GM23338 (cell line): Measurements from ENCODE around the gene FAM162B. TPM values are rescaled to one million over a fixed set of nuclear protein-coding genes. Genes with fewer than 3 reads are reported as not detected.
A peak's percentile ranks its signal among the peaks of the same experiment; 100 is the strongest.

ENCODE experiments used
- ATAC-seq: fragments of 200-7000 bp; cut with Tn5 transposase; 3 replicates; pipeline ENCODE4 v1.9.1; 2020
- DNase-seq: peaks from one replicate; pipeline ENCODE4 v3.0.0-alpha.2; 2015; ENCODE audit warnings: low spot score
- H2AFZ ChIP-seq: fragments of 200-600 bp; sonication (generic); 2 replicates; pipeline ENCODE4 v1.8.0; 2016; ENCODE audit warnings: antibody characterized with exemption, mild to moderate bottlenecking, moderate library complexity
- H3F3A ChIP-seq: fragments of 200-600 bp; sonication (generic); replicated peaks from 2 replicates; pipeline ENCODE4 v1.8.0; 2017; ENCODE audit warnings: antibody characterized with exemption, mixed run types, low read depth
- H3K27ac ChIP-seq: fragments of 200-600 bp; sonication (generic); 2 replicates; pipeline ENCODE4 v1.6.1; 2016; ENCODE audit warnings: low read depth
- H3K27me3 ChIP-seq: fragments of 200-600 bp; sonication (generic); 2 replicates; pipeline ENCODE4 v1.8.0; 2016; ENCODE audit warnings: mild to moderate bottlenecking, mixed run types, moderate library complexity; ENCODE audit not compliant: insufficient read depth
- H3K36me3 ChIP-seq: fragments of 200-600 bp; sonication (generic); 2 replicates; pipeline ENCODE4 v1.8.0; 2016; ENCODE audit warnings: mild to moderate bottlenecking; ENCODE audit not compliant: insufficient read depth
- H3K4me1 ChIP-seq: fragments of 200-600 bp; sonication (generic); 2 replicates; pipeline ENCODE4 v1.8.0; 2016; ENCODE audit warnings: mild to moderate bottlenecking, moderate library complexity; ENCODE audit not compliant: insufficient read depth
- H3K4me2 ChIP-seq: fragments of 200-600 bp; sonication (generic); 2 replicates; pipeline ENCODE4 v1.7.1; 2017; ENCODE audit warnings: mixed run types
- H3K4me3 ChIP-seq: fragments of 200-600 bp; sonication (generic); 2 replicates; pipeline ENCODE4 v1.6.1; 2016; ENCODE audit warnings: mixed run types
- H3K79me2 ChIP-seq: fragments of 200-600 bp; sonication (generic); replicated peaks from 2 replicates; pipeline ENCODE4 v1.8.0; 2017; ENCODE audit warnings: mild to moderate bottlenecking; ENCODE audit not compliant: insufficient read depth
- H3K9me2 ChIP-seq: fragments of 200-600 bp; sonication (generic); 2 replicates; pipeline ENCODE4 v1.8.0; 2017; ENCODE audit not compliant: insufficient read depth
- H4K20me1 ChIP-seq: fragments of 200-600 bp; sonication (generic); replicated peaks from 2 replicates; pipeline ENCODE4 v1.8.0; 2017; ENCODE audit warnings: mild to moderate bottlenecking; ENCODE audit not compliant: insufficient read depth
- H3K27ac Mint-ChIP-seq: 2 replicates; pipeline ENCODE4 v1.8.0; 2020; ENCODE audit warnings: inconsistent platforms, mild to moderate bottlenecking, moderate library complexity, mixed read lengths
- H3K27me3 Mint-ChIP-seq: 3 replicates; pipeline ENCODE4 v1.8.0; 2022; ENCODE audit warnings: low read depth, mild to moderate bottlenecking, moderate library complexity, mixed read lengths, inconsistent platforms; ENCODE audit not compliant: insufficient read depth, poor library complexity
- H3K36me3 Mint-ChIP-seq: 3 replicates; pipeline ENCODE4 v1.8.0; 2021; ENCODE audit warnings: low read depth, mild to moderate bottlenecking, inconsistent platforms, moderate library complexity, mixed read lengths
- H3K4me1 Mint-ChIP-seq: 3 replicates; pipeline ENCODE4 v1.8.0; 2020; ENCODE audit warnings: mild to moderate bottlenecking, inconsistent platforms, mixed read lengths
- H3K4me3 Mint-ChIP-seq: 3 replicates; pipeline ENCODE4 v1.8.0; 2021; ENCODE audit warnings: moderate library complexity, mild to moderate bottlenecking, inconsistent platforms, mixed read lengths
- H3K9me3 Mint-ChIP-seq: 3 replicates; pipeline ENCODE4 v1.8.0; 2020; ENCODE audit warnings: moderate library complexity, mild to moderate bottlenecking, inconsistent platforms, mixed read lengths
- EZH2 ChIP-seq: fragments of 200-600 bp; sonication (generic); IDR thresholded peaks from one replicate; pipeline ENCODE4 v1.8.0; 2017; ENCODE audit warnings: antibody characterized with exemption, mild to moderate bottlenecking, low read depth; ENCODE audit not compliant: unreplicated experiment
- ZNF331 ChIP-seq: fragments of 250-450 bp; sonication (Bioruptor Pico); IDR thresholded peaks from 2 replicates; pipeline ENCODE4 v1.5.0; 2020; ENCODE audit warnings: low read depth, mild to moderate bottlenecking, moderate library complexity
- polyA plus RNA-seq: library from polyadenylated mRNA; unstranded; fragments of >200 nt; fragmentation: Nextera tagmentation; extraction: Ambion mirVana; gene quantifications from 2 replicates; pipeline ENCODE4 v1.2.1, GENCODE V29; 2016
- total RNA-seq: library from RNA; depleted of rRNA; stranded (reverse); fragments of >200 nt; shearing (Covaris generic); gene quantifications from 2 replicates; pipeline ENCODE4 v1.2.3, GENCODE V29; 2014
- TF ChIP-seq, protein P1 (sequence below): IDR thresholded peaks from one replicate; pipeline ENCODE4 v1.6.1; 2018; ENCODE audit warnings: antibody characterized with exemption; ENCODE audit not compliant: unreplicated experiment
- TF ChIP-seq, protein P2 (sequence below), 2 experiments: fragments of 200-600 bp in 1 of 2; sonication (generic) in 1 of 2; conservative IDR thresholded peaks; 2 replicates each; pipeline versions ENCODE4 v1.5.1 to v1.6.1; 2016 to 2017; ENCODE audit warnings: antibody characterized with exemption in 2 of 2, low read depth in 2 of 2, mild to moderate bottlenecking in 2 of 2, moderate library complexity in 1 of 2

The FAM162B gene
- total and polyA plus RNA-seq, 2 experiments from 2014 or later = 5.9 to 9.3 TPM

GRCh38 chr6:116764629-116764960 lies 924 bp downstream of the FAM162B start:
- Histone ChIP-seq H3F3A (no peaks in the 10 kb centered on the region), H2AFZ (peak overlapping the region; percentile 96), H3K4me2 (peak overlapping the region; percentile 88), H3K4me3 (peak overlapping the region; percentile 68), H3K79me2 (no peaks in the 10 kb centered on the region), H3K4me1 (peaks cover 20% of the 10 kb centered on the region), H3K9me2 (no peaks in the 10 kb centered on the region), H3K27me3 (peaks cover 48% of the 10 kb centered on the region), H4K20me1 (no peaks in the 10 kb centered on the region), H3K27ac (no peak overlapping the region), H3K36me3 (no peaks in the 10 kb centered on the region)
- H3K36me3 Mint-ChIP-seq = no peaks in the 10 kb centered on the region; the same call in 2 of the 3 replicates
- H3K4me3 Mint-ChIP-seq = peak overlapping the region; percentile 76
- DNase-seq (peak; percentile 68), ATAC-seq (peak; percentile 68)
- TF ChIP-seq, protein P1, sequence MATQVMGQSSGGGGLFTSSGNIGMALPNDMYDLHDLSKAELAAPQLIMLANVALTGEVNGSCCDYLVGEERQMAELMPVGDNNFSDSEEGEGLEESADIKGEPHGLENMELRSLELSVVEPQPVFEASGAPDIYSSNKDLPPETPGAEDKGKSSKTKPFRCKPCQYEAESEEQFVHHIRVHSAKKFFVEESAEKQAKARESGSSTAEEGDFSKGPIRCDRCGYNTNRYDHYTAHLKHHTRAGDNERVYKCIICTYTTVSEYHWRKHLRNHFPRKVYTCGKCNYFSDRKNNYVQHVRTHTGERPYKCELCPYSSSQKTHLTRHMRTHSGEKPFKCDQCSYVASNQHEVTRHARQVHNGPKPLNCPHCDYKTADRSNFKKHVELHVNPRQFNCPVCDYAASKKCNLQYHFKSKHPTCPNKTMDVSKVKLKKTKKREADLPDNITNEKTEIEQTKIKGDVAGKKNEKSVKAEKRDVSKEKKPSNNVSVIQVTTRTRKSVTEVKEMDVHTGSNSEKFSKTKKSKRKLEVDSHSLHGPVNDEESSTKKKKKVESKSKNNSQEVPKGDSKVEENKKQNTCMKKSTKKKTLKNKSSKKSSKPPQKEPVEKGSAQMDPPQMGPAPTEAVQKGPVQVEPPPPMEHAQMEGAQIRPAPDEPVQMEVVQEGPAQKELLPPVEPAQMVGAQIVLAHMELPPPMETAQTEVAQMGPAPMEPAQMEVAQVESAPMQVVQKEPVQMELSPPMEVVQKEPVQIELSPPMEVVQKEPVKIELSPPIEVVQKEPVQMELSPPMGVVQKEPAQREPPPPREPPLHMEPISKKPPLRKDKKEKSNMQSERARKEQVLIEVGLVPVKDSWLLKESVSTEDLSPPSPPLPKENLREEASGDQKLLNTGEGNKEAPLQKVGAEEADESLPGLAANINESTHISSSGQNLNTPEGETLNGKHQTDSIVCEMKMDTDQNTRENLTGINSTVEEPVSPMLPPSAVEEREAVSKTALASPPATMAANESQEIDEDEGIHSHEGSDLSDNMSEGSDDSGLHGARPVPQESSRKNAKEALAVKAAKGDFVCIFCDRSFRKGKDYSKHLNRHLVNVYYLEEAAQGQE = no peak
- TF ChIP-seq EZH2 = peak; percentile 29
- no peak for TF ChIP-seq ZNF331 (CRISPR knock-in tag)
- H3K27ac Mint-ChIP-seq = no peak overlapping the region
- H3K4me1 Mint-ChIP-seq = peaks cover 17% of the 10 kb centered on the region
- peaks cover 31% of the 10 kb centered on the region for H3K27me3 Mint-ChIP-seq
- no peaks in the 10 kb centered on the region for H3K9me3 Mint-ChIP-seq

DNA sequence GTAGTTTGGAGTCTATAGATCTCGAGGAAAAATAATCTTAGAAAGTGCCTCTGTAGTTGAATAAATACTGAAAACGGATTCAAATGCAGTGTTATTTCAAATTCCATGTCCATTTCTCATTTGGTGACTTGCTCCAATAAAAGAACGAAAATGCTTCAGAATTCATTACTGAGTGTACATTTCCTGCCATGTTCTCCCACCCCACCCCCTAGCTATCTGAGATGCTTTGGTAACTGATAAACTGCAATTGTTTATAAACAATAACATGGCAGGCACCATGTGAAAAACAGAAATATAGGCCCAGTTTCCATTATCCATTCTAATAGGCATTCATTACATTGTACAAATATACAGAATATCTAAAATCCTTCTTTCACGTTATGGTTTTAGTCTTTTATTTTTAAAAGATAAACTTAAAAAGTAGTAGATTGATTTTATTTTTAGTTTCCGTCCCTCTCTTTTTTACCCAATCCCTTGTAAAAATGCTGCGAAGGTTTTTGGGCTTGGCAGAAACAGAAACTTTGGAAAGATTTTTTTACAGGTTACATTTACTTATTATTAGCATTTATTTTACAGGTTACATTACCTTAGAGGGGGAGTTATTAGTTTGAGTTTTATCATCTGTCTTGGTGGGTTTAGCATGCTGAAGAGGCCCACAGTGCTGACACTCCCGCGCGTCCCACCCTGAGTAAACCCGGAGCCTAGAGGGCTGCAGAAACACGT lies 1.5 kb downstream of the FAM162B start:
- no peaks in the 10 kb centered on the region; the same call in 2 of the 3 replicates for H3K36me3 Mint-ChIP-seq
- ATAC-seq = peak; percentile 36
- peak overlapping the region; percentile 68 for H3K4me3 ChIP-seq

More for the DNA sequence above, 1.5 kb downstream of the FAM162B start:
- no peak for DNase-seq
- H3K27me3 ChIP-seq = peaks cover 48% of the 10 kb centered on the region
- no peaks in the 10 kb centered on the region for H3K79me2 ChIP-seq
- peaks cover 17% of the 10 kb centered on the region for H3K4me1 Mint-ChIP-seq
- H3K9me3 Mint-ChIP-seq = no peaks in the 10 kb centered on the region
- H3K27ac ChIP-seq = no peak overlapping the region
- no peaks in the 10 kb centered on the region for H3K9me2 ChIP-seq
- H2AFZ ChIP-seq = peak overlapping the region; percentile 96
- H3K4me1 ChIP-seq = peaks cover 20% of the 10 kb centered on the region
- peak overlapping the region; percentile 88 for H3K4me2 ChIP-seq
- no peaks in the 10 kb centered on the region for H3F3A ChIP-seq
- TF ChIP-seq EZH2 = no peak
- TF ChIP-seq, protein P2, sequence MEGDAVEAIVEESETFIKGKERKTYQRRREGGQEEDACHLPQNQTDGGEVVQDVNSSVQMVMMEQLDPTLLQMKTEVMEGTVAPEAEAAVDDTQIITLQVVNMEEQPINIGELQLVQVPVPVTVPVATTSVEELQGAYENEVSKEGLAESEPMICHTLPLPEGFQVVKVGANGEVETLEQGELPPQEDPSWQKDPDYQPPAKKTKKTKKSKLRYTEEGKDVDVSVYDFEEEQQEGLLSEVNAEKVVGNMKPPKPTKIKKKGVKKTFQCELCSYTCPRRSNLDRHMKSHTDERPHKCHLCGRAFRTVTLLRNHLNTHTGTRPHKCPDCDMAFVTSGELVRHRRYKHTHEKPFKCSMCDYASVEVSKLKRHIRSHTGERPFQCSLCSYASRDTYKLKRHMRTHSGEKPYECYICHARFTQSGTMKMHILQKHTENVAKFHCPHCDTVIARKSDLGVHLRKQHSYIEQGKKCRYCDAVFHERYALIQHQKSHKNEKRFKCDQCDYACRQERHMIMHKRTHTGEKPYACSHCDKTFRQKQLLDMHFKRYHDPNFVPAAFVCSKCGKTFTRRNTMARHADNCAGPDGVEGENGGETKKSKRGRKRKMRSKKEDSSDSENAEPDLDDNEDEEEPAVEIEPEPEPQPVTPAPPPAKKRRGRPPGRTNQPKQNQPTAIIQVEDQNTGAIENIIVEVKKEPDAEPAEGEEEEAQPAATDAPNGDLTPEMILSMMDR (conservative IDR thresholded peaks at IDR 0.05; ENCODE audit: low read depth in 2 of 2) = 0 out of 4 replicates have a peak, but pooled peaks of 1 of the 2 experiments have one; percentile 10
- peak overlapping the region; percentile 76 for H3K4me3 Mint-ChIP-seq
- peaks cover 31% of the 10 kb centered on the region for H3K27me3 Mint-ChIP-seq
- no peak overlapping the region for H3K27ac Mint-ChIP-seq
- H3K36me3 ChIP-seq = no peaks in the 10 kb centered on the region
- no peaks in the 10 kb centered on the region for H4K20me1 ChIP-seq
